ENCODE data around the gene POLN.

The POLN gene

DNA sequence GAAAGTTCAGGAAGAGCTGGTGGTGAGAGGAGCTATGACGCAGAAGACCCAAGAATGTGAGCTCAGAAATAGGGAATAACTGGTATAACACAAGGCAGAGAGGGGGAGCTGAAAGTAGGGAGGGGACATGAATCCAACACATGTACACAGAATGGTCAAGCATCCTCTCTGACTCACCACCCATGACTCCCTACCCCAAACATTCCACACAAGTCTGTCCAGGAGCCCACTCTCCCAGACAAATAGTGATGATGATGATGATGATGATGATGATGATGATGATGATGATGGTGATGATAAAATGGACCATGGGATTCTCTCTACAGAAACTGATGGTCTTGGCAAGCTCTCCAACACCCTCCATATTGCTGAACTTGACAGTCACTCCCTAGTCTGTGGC, 136.4 kb downstream of the POLN start:
- TF ChIP-seq SIN3A (IDR thresholded peaks at IDR 0.05; ENCODE audit: borderline replicate concordance, insufficient read depth, low read length): no peak
- TF ChIP-seq POLR2AphosphoS5 (IDR thresholded peaks at IDR 0.05; ENCODE audit: low read depth, low read length): no peak
- TF ChIP-seq TAF1 (IDR thresholded peaks at IDR 0.05; ENCODE audit: borderline replicate concordance, insufficient read depth, low read length): no peak
- TF ChIP-seq, protein P1, sequence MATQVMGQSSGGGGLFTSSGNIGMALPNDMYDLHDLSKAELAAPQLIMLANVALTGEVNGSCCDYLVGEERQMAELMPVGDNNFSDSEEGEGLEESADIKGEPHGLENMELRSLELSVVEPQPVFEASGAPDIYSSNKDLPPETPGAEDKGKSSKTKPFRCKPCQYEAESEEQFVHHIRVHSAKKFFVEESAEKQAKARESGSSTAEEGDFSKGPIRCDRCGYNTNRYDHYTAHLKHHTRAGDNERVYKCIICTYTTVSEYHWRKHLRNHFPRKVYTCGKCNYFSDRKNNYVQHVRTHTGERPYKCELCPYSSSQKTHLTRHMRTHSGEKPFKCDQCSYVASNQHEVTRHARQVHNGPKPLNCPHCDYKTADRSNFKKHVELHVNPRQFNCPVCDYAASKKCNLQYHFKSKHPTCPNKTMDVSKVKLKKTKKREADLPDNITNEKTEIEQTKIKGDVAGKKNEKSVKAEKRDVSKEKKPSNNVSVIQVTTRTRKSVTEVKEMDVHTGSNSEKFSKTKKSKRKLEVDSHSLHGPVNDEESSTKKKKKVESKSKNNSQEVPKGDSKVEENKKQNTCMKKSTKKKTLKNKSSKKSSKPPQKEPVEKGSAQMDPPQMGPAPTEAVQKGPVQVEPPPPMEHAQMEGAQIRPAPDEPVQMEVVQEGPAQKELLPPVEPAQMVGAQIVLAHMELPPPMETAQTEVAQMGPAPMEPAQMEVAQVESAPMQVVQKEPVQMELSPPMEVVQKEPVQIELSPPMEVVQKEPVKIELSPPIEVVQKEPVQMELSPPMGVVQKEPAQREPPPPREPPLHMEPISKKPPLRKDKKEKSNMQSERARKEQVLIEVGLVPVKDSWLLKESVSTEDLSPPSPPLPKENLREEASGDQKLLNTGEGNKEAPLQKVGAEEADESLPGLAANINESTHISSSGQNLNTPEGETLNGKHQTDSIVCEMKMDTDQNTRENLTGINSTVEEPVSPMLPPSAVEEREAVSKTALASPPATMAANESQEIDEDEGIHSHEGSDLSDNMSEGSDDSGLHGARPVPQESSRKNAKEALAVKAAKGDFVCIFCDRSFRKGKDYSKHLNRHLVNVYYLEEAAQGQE (IDR thresholded peaks at IDR 0.05; ENCODE audit: insufficient read depth in 1 of 2, low read depth in 2 of 2, low read length in 2 of 2): no peak
- no peak for TF ChIP-seq FOXP2 (optimal IDR thresholded peaks at IDR 0.05; ENCODE audit: borderline replicate concordance, extremely low read depth, extremely low read length, insufficient read depth)

GRCh38 chr4:2104556-2105345, 137.2 kb downstream of the POLN start:
- TF ChIP-seq TAF1 (IDR thresholded peaks at IDR 0.05; ENCODE audit: borderline replicate concordance, insufficient read depth, low read length) (no peak), FOXP2 (optimal IDR thresholded peaks at IDR 0.05; ENCODE audit: borderline replicate concordance, extremely low read depth, extremely low read length, insufficient read depth) (no peak), POLR2AphosphoS5 (IDR thresholded peaks at IDR 0.05; ENCODE audit: low read depth, low read length) (no peak), SIN3A (IDR thresholded peaks at IDR 0.05; ENCODE audit: borderline replicate concordance, insufficient read depth, low read length) (no peak)
- TF ChIP-seq, protein P1 (IDR thresholded peaks at IDR 0.05; ENCODE audit: insufficient read depth in 1 of 2, low read depth in 2 of 2, low read length in 2 of 2): no peak

GRCh38 chr4:2103843-2104547, 137.9 kb downstream of the POLN start:
- TF ChIP-seq POLR2AphosphoS5 (IDR thresholded peaks at IDR 0.05; ENCODE audit: low read depth, low read length) (no peak), TAF1 (IDR thresholded peaks at IDR 0.05; ENCODE audit: borderline replicate concordance, insufficient read depth, low read length) (no peak), FOXP2 (optimal IDR thresholded peaks at IDR 0.05; ENCODE audit: borderline replicate concordance, extremely low read depth, extremely low read length, insufficient read depth) (no peak)

GRCh38 chr4:2103127-2103842, 138.6 kb downstream of the POLN start:
- TF ChIP-seq, protein P1 (IDR thresholded peaks at IDR 0.05; ENCODE audit: insufficient read depth in 1 of 2, low read depth in 2 of 2, low read length in 2 of 2): no peak
- TF ChIP-seq POLR2AphosphoS5 (IDR thresholded peaks at IDR 0.05; ENCODE audit: low read depth, low read length) (no peak), TAF1 (IDR thresholded peaks at IDR 0.05; ENCODE audit: borderline replicate concordance, insufficient read depth, low read length) (no peak), SIN3A (IDR thresholded peaks at IDR 0.05; ENCODE audit: borderline replicate concordance, insufficient read depth, low read length) (no peak), FOXP2 (optimal IDR thresholded peaks at IDR 0.05; ENCODE audit: borderline replicate concordance, extremely low read depth, extremely low read length, insufficient read depth) (no peak)
